ENCODE results near the gene SUPT3H. TPM values are rescaled to one million over a fixed set of nuclear protein-coding genes. Genes with fewer than 3 reads are reported as not detected.

Gene SUPT3H
- total RNA-seq, 1 experiment from 2014 or later = 10.3 TPM

GRCh38 chr6:45136495-45136894, 241.2 kb downstream of the SUPT3H start:
- Mint-ChIP-seq H3K27ac (ENCODE audit: unreplicated experiment) (no peak overlapping the region), H3K27me3 (ENCODE audit: unreplicated experiment) (no peaks in the 10 kb centered on the region), H3K36me3 (ENCODE audit: insufficient read depth, unreplicated experiment) (no peaks in the 10 kb centered on the region), H3K4me1 (ENCODE audit: low read depth, unreplicated experiment) (no peaks in the 10 kb centered on the region), H3K9me3 (ENCODE audit: low read depth, unreplicated experiment) (peaks cover 5% of the 10 kb centered on the region), H3K4me3 (ENCODE audit: low read depth, unreplicated experiment) (no peak overlapping the region)
- DNase-seq = no peak
- no peak for TF ChIP-seq CTCF (IDR thresholded peaks at IDR 0.05; ENCODE audit: unreplicated experiment)
- intact Hi-C loops (cut with micrococcal nuclease; ENCODE audit: unreplicated experiment) = no loop called here
- no TSS peak for BruUV-seq (replicated peaks)
- CTCF ChIA-PET = no interaction called here

GRCh38 chr6:45132658-45133294, 245.0 kb downstream of the SUPT3H start:
- no peak overlapping the region for H3K27ac Mint-ChIP-seq (ENCODE audit: unreplicated experiment)
- BruUV-seq (replicated peaks) = no TSS peak

GRCh38 chr6:45132059-45132458, 245.7 kb downstream of the SUPT3H start:
- H3K27me3 Mint-ChIP-seq (ENCODE audit: unreplicated experiment) = no peaks in the 10 kb centered on the region
- H3K4me3 Mint-ChIP-seq (ENCODE audit: low read depth, unreplicated experiment) = no peak overlapping the region
- intact Hi-C loops (cut with micrococcal nuclease; ENCODE audit: unreplicated experiment) = no loop called here
- DNase-seq = no peak
- H3K9me3 Mint-ChIP-seq (ENCODE audit: low read depth, unreplicated experiment) = peaks cover 5% of the 10 kb centered on the region
- no peak for TF ChIP-seq CTCF (IDR thresholded peaks at IDR 0.05; ENCODE audit: unreplicated experiment)
- no peak overlapping the region for H3K27ac Mint-ChIP-seq (ENCODE audit: unreplicated experiment)
- CTCF ChIA-PET = interaction anchor here (0.6 kb wide), 1 partner anchor 9 kb away, joined by 3 read pairs; no protein-coding TSS in a partner anchor
- H3K36me3 Mint-ChIP-seq (ENCODE audit: insufficient read depth, unreplicated experiment) = no peaks in the 10 kb centered on the region
- H3K4me1 Mint-ChIP-seq (ENCODE audit: low read depth, unreplicated experiment) = no peaks in the 10 kb centered on the region
- no TSS peak for BruUV-seq (replicated peaks)

More at GRCh38 chr6:45132658-45133294, 245.0 kb downstream of the SUPT3H start:
- TF ChIP-seq CTCF (IDR thresholded peaks at IDR 0.05; ENCODE audit: unreplicated experiment) = no peak
- intact Hi-C loops (cut with micrococcal nuclease; ENCODE audit: unreplicated experiment) = no loop called here
- CTCF ChIA-PET = no interaction called here
- no peaks in the 10 kb centered on the region for H3K27me3 Mint-ChIP-seq (ENCODE audit: unreplicated experiment)
- no peak for DNase-seq
- H3K36me3 Mint-ChIP-seq (ENCODE audit: insufficient read depth, unreplicated experiment) = no peaks in the 10 kb centered on the region
- no peak overlapping the region for H3K4me3 Mint-ChIP-seq (ENCODE audit: low read depth, unreplicated experiment)
- H3K4me1 Mint-ChIP-seq (ENCODE audit: low read depth, unreplicated experiment) = no peaks in the 10 kb centered on the region
- peaks cover 5% of the 10 kb centered on the region for H3K9me3 Mint-ChIP-seq (ENCODE audit: low read depth, unreplicated experiment)

GRCh38 chr6:45129051-45129450, 248.7 kb downstream of the SUPT3H start:
- H3K4me3 Mint-ChIP-seq (ENCODE audit: low read depth, unreplicated experiment) = no peak overlapping the region
- no peaks in the 10 kb centered on the region for H3K9me3 Mint-ChIP-seq (ENCODE audit: low read depth, unreplicated experiment)
- no peaks in the 10 kb centered on the region for H3K27me3 Mint-ChIP-seq (ENCODE audit: unreplicated experiment)
- H3K36me3 Mint-ChIP-seq (ENCODE audit: insufficient read depth, unreplicated experiment) = no peaks in the 10 kb centered on the region
- intact Hi-C loops (cut with micrococcal nuclease; ENCODE audit: unreplicated experiment) = no loop called here
- H3K4me1 Mint-ChIP-seq (ENCODE audit: low read depth, unreplicated experiment) = no peaks in the 10 kb centered on the region
- no peak overlapping the region for H3K27ac Mint-ChIP-seq (ENCODE audit: unreplicated experiment)
- no peak for TF ChIP-seq CTCF (IDR thresholded peaks at IDR 0.05; ENCODE audit: unreplicated experiment)
- no peak for DNase-seq
- CTCF ChIA-PET = no interaction called here
- BruUV-seq (replicated peaks) = no TSS peak

Measured in Calu3 (cell line).